GM19099 (cell line): ENCODE measurements around the gene IL1RAPL1.

ENCODE experiments used
- POLR2A ChIP-seq: IDR thresholded peaks from 3 replicates; pipeline ENCODE4 v1.6.1; 2011; ENCODE audit warnings: low read depth; ENCODE audit not compliant: insufficient read length; ENCODE audit errors: extremely low read depth

The IL1RAPL1 gene

DNA sequence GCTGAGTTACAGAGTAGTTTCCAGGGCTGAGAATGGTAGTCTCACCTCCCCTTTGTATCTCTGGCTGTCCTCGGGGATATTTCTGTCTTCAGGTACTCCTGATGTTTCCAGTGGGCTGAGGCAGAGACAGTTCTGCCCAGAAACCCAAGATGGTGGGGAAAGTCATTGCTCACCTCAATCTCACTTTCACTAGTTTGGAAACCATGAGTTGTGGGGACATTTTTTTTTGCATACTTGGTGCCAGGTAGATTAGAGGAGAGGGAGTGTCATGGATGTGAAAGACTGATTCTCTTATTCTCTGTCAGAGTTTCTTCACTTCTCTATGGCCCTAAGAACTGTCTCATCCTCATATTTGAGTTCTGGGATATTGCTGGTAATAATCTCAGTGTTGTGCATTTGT, 919.5 kb downstream of the IL1RAPL1 start:
- no peak for TF ChIP-seq POLR2A

DNA sequence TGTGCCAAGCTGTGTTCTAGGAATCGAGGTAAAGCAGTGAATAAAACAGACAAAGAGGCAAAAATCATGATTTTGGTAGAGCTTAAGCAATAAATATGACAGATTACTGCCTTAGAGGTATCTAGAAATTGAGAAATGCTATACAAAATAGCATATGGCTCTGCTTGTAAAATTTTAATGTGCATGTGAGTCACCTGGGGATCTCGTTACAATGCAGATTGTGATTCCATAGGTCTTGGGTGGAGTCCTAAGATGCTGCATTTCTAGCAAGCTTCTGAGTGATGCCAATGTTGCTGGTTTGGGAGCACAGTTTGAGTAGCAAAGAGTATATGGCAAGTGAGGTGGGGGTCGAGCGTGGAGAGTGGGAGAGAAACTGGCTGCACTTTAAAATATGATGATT, 930.9 kb downstream of the IL1RAPL1 start:
- TF ChIP-seq POLR2A, result no peak

DNA sequence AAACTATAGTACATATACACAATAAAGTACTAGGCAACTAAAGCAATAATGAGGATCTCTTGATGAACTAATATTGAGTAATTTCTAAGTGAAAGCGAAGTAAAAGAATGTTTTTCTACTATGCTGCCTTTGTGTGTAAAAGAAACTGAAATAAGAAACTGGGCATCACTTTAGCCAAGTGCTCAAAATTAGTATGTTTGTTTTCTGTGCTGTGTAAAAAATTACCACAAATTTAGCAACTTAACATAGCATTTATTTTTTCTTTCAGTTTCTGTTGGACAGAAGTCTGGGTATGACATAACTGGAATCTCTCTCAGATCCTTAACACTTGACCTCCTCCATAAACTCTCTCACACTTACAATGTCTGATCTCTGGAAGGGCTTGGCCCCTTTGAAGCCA, 941.0 kb downstream of the IL1RAPL1 start:
- TF ChIP-seq POLR2A, result no peak

DNA sequence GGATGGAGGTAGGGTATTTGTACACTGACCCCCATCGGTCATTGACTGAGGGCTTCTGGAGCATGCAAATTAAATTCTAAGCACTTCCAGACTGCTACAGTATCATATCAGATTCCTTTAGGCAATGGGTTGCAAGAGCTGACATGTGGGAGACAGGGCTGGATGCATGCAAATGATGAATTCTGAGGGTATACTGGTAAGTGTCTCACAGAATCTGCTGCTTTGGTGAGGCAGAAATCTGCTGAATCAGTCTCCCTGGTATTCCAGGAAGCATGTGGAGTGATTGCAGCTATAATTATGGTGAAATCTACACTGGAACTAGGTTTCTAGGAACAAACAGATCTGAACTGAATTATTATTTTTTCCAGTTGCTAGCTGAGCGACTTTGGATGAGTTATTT, 943.3 kb downstream of the IL1RAPL1 start:
- no peak for TF ChIP-seq POLR2A

DNA sequence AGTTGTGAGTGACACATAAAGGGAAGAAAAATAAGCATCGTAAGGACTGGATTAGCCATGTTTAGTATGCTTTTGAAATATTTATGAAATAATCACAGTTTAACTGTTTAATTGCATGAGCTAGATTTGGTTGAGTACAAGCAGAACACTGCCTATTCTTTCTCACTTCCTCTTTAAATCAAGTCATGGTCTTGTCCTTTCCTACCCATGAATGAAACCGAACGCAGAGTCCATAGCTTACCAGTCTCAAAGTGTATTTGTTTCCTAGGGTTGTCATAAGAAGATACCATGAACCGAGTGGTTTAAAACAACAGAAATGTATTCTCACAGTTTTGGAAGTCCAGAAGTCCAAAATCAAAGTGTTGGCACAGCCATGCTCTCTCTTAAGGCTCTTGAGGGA, 944.1 kb downstream of the IL1RAPL1 start:
- no peak for TF ChIP-seq POLR2A

DNA sequence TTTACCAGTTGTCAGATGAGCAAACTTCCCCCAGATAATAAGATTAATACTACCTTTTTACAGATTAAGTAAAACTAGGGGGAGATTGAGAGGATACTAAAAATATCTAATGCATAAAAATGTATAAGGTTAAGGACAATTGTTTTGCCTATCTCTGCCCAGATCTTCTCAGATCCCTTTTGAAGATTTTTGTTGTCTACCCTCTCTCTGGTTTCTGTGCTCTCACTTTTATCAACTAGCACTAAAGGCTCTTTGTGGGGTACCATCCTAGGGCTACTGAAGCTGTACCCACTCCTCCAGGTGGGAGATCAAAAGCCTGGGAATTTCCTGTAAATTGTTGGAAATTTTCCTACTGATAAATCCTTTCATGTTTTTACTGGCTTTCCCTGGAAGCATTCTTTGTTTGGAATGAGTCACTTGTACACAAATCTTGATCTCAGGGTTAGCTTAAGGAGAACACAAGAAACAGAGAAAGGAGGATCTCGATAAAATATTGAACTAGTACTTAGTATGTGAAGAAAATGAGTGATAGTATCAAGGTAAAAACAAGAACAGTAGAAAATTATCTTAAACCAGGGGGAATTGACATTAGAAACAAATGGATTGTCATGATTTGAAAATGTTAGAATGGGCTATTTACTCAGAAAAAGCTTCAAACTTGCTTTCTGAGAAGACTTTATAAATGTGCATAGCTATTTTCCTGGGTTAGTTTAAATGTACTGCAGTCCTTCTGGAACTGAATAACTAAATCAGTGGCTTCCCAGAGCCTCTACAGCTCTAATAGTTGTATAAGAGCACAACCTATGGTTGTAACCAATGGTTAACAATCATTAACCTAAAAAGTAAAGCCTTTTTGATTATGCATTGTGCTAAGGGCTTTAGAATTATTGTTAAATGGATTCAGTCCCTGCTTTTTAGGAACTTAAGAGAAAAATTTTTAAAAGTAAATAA, 948.2 kb downstream of the IL1RAPL1 start:
- no peak for TF ChIP-seq POLR2A

DNA sequence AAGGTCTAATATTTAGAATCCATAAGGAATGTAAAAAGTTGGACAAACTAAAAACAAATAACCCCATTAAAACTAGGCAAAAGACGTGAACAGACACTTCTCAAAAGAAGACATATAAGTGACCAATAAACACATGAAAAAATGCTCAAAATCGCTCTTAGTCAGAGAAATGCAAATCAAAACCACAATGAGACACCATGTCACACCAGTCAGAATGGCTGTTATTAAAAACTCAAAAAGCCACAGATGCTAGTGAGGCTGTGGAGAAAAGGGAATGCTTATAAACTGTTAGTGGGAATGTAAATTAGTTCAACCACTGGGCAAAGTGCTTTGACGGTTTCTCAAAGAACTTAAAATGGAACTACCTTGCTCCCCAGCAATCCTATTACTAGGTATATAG, 953.8 kb downstream of the IL1RAPL1 start:
- TF ChIP-seq POLR2A, result no peak

DNA sequence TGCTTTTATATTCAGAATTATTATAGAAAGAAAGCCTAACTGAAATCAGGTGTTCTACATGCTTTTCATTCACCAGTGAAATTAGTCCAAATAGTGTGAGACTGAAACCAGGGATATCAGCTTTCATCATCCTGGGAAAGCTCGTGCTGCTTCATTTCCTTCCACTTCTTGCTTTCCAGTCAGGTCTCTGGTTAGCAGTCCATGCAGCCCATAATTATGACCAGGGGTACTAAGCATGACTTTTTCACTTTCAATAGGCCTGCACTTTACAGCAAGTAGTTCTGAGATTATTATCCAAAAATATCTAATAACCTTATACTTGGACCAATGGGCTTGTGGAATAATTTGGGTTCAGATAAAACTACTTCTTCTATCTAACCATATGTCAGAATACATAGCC, 954.9 kb downstream of the IL1RAPL1 start:
- no peak for TF ChIP-seq POLR2A

DNA sequence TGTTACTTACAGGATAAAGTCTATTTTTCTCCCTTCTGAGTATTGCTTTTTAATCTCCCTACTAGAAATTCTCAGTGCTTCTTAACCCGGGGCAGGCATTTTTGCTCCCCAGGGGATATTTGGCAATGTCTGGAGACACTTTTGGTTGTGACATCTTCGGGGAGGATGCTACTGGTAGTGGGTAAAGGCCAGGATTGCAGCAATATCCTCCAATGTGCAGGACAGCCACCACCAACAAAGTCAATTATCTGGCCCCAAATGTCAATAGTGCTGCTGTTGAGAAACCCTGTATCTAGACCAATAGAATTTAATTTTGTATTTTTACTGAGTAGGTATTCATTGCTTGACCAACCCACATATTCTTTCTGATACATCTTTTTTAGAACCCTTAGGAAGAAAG, 958.6 kb downstream of the IL1RAPL1 start:
- no peak for TF ChIP-seq POLR2A

DNA sequence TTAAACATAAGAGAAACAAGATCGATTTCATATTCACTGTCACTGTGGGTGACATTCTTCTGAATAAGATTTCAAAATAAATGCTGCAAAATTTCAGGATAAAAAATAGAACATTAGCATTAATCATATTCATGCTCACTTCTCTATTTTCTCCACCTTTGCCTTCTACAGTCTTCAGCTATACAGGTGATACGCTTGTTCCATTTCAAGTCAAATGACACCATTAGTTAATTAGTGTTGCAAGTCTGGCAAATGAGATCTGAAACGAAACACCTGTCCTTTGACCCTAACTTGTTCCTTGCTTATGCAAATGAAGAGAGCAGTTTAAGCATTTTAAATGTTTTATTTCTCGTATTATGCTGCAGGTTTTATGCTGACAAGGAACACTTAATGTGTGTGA, 960.6 kb downstream of the IL1RAPL1 start:
- no peak for TF ChIP-seq POLR2A

DNA sequence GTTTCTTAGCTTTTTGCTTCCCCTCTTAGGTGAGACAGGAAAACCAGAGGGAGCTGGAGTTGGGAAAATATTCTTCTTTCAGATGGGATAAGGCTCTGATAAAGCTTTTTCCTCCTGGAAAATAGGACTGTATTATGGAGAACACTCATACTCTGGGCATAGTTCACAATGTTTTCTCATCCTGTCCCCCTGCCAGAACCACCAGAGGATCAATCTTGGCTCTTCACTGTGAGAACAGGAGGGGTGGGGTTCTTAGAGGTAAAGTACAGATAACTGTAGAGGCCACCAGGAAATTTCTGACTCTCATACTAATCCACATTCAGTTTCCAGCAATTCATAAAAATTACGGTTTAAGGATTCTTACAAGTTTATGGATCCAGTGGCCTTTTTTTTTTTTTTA, 966.3 kb downstream of the IL1RAPL1 start:
- TF ChIP-seq POLR2A, result no peak

DNA sequence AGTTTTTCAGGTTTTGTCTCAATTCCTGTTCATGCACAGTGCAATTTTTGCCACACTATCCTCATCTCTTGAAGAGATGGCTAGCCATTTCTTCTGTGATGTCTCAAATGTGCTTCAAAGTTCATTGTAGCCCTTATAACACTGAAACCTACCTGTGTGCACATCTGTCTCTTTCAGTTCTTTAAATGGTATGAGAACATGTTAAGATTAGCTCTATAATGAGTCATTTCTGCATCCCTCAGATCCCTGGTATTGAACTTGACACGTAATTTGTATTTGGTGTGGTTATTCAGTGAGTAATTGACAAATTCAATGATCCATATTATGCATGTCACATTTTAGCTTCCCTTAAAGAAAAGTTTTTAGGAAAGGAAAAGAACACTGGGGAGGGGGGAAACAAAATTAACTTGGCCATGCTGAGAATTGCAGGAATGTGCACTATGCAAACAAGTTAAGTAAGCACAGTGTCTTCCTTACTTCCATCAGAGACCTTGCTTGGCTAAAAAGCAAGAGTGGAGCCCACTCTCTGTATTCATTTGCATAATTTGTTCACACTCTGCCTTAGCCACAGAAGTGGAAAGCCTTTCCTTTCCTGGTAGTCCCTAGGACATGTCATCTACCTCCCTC, 968.3 kb downstream of the IL1RAPL1 start:
- peak; percentile 31 for TF ChIP-seq POLR2A

DNA sequence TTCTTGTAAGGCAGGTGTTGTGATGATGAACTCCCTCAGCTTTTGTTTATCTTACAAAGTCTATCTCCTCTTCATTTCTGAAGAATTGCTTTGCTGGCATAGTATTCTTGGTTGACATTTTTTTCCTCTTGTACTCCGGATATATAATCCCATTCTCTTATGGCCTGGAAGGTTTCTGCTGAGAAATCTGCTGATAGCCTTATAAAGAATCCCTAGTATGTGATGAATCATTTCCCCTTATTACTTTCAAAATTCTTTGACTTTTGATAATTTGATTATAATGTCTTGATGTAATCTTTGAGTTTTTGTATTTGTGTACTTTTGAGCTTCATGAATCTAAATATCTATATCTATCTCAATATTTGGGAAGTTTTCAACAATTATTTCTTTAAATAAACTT, 972.8 kb downstream of the IL1RAPL1 start:
- no peak for TF ChIP-seq POLR2A

DNA sequence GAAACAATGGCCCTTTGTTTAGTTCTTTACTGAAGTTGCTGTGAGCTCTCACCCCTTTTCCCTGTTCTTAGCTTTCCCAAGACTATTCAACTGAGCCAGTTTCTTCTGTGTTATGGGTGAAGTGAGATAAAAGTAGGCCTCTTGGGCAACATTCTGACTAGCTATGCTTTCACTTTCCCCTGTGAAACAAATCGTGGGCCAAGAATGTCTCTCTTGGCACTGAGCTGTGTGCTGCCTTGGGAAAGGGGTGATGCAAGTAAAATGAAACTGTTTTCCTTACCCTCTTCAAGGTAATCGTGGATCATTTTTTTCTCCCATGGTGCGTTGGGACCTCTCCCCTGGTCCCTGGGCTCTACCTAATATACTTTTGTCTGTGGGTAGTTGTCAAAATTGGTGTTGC, 974.2 kb downstream of the IL1RAPL1 start:
- no peak for TF ChIP-seq POLR2A

DNA sequence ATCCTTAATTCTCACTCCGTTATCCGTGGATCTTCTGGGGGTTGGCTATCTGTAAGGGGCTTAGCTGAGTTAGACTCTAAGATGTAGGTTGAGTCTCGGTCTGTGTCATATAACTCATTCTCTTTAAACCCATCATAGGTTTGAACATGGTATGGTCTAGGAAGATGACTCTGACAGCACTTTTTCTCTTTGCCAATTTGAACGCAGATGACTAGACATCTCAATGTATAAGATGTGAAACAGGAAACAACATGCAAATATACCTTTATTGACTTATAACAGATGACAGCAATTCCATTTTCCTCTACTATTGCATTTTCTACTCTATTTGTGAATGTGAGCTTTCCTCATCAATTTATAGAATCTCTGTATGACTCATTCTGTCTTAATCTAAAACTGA, 993.3 kb downstream of the IL1RAPL1 start:
- no peak for TF ChIP-seq POLR2A

DNA sequence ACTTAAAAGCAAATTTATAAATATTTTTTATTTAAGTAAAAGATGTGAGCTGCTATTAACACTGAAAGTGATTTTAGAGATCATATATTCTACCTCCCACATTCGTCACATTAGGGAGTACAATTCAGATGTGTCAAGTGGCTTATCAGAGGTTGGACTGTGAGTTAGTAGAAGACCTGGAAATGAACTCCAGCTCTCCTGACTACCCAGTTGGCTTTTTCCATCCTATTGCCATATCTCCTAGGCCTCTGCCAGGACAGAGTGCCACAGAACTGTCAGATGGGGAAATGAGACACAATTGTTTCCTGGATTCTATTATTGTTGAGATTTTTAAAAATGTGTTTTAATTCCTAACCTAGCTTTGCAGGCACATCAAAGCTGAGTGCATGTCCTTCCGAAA, 994.0 kb downstream of the IL1RAPL1 start:
- no peak for TF ChIP-seq POLR2A
